H9 (cell line): ENCODE measurements around the gene ANKRD36B. TPM values are rescaled to one million over a fixed set of nuclear protein-coding genes. Genes with fewer than 3 reads are reported as not detected.
"Not testable (repeated sequence)": the region's sequence is repeated elsewhere in the genome, so short reads cannot be mapped to it uniquely, and the experiment has no call there.

Experiments used
- DNase-seq: peaks from one replicate; pipeline ENCODE4 v3.0.0-alpha.2; 2017
- H2AFZ ChIP-seq: one replicate; pipeline ENCODE4 v1.6.1; 2013; ENCODE audit warnings: mild to moderate bottlenecking, low read length, control low read depth, moderate library complexity
- H2AK5ac ChIP-seq: 2 replicates; pipeline ENCODE4 v1.6.1; 2013; ENCODE audit warnings: low read length, control low read depth, mixed read lengths; ENCODE audit not compliant: insufficient read length
- H2BK120ac ChIP-seq: one replicate; pipeline ENCODE4 v1.6.1; 2013; ENCODE audit warnings: low read depth, mild to moderate bottlenecking, low read length, control low read depth, inconsistent platforms; ENCODE audit not compliant: poor library complexity, severe bottlenecking
- H2BK12ac ChIP-seq: 2 replicates; pipeline ENCODE4 v1.6.1; 2013; ENCODE audit warnings: low read length, control low read depth, mixed read lengths, low read depth; ENCODE audit not compliant: insufficient read length
- H2BK15ac ChIP-seq: 2 replicates; pipeline ENCODE4 v1.6.1; 2013; ENCODE audit warnings: low read depth, low read length, control low read depth
- H2BK20ac ChIP-seq: one replicate; pipeline ENCODE4 v1.6.1; 2013; ENCODE audit warnings: low read depth, mild to moderate bottlenecking, low read length, control low read depth, inconsistent platforms; ENCODE audit not compliant: poor library complexity, severe bottlenecking
- H2BK5ac ChIP-seq: 2 replicates; pipeline ENCODE4 v1.6.1; 2013; ENCODE audit warnings: low read length, control low read depth, mixed read lengths; ENCODE audit not compliant: insufficient read length
- H3K14ac ChIP-seq: 2 replicates; pipeline ENCODE4 v1.6.1; 2013; ENCODE audit warnings: low read length, control low read depth; ENCODE audit not compliant: insufficient read depth
- H3K18ac ChIP-seq: 2 replicates; pipeline ENCODE4 v1.6.1; 2013; ENCODE audit warnings: low read depth, mild to moderate bottlenecking, mixed read lengths, low read length, control low read depth; ENCODE audit not compliant: insufficient read length
- H3K23ac ChIP-seq: 2 replicates; pipeline ENCODE4 v1.6.1; 2013; ENCODE audit warnings: low read length, control low read depth, mixed read lengths, low read depth; ENCODE audit not compliant: insufficient read length
- H3K23me2 ChIP-seq: 2 replicates; pipeline ENCODE4 v1.6.1; 2013; ENCODE audit warnings: low read depth, mild to moderate bottlenecking, mixed read lengths, low read length, control low read depth; ENCODE audit not compliant: insufficient read length, poor library complexity, severe bottlenecking
- H3K27ac ChIP-seq: 2 replicates; pipeline ENCODE4 v1.5.1; 2013; ENCODE audit warnings: low read length, control low read depth, mixed read lengths, low read depth; ENCODE audit not compliant: insufficient read length
- H3K27me3 ChIP-seq: 2 replicates; pipeline ENCODE4 v1.6.1; 2013; ENCODE audit warnings: low read length, control low read depth, inconsistent platforms; ENCODE audit not compliant: insufficient read depth
- H3K4ac ChIP-seq: 2 replicates; pipeline ENCODE4 v1.6.1; 2013; ENCODE audit warnings: low read depth, mild to moderate bottlenecking, control low read depth, inconsistent platforms, low read length, moderate library complexity
- H3K4me1 ChIP-seq: 2 replicates; pipeline ENCODE4 v1.6.1; 2013; ENCODE audit warnings: low read length, control low read depth, inconsistent platforms; ENCODE audit not compliant: insufficient read depth
- H3K4me2 ChIP-seq: 2 replicates; pipeline ENCODE4 v1.6.1; 2013; ENCODE audit warnings: low read length, control low read depth, mixed read lengths; ENCODE audit not compliant: insufficient read length, insufficient read depth
- H3K56ac ChIP-seq: 2 replicates; pipeline ENCODE4 v1.6.1; 2013; ENCODE audit warnings: low read depth, mild to moderate bottlenecking, mixed read lengths, low read length, control low read depth; ENCODE audit not compliant: insufficient read length
- H3K79me1 ChIP-seq: 2 replicates; pipeline ENCODE4 v1.6.1; 2013; ENCODE audit warnings: low read depth, mild to moderate bottlenecking, moderate library complexity, low read length, control low read depth, inconsistent platforms; ENCODE audit not compliant: insufficient read depth, poor library complexity, severe bottlenecking
- H3K79me2 ChIP-seq: 2 replicates; pipeline ENCODE4 v1.6.1; 2013; ENCODE audit warnings: low read length, control low read depth, inconsistent platforms; ENCODE audit not compliant: insufficient read depth
- H3K9ac ChIP-seq: 2 replicates; pipeline ENCODE4 v1.6.1; 2013; ENCODE audit warnings: low read length, control low read depth, mixed read lengths; ENCODE audit not compliant: insufficient read length; ENCODE audit errors: extremely low read depth
- H3K9me3 ChIP-seq: one replicate; pipeline ENCODE4 v1.6.1; 2013; ENCODE audit warnings: low read depth, low read length, inconsistent platforms; ENCODE audit not compliant: control insufficient read depth
- H3T11ph ChIP-seq: one replicate; pipeline ENCODE4 v1.6.1; 2013; ENCODE audit warnings: mild to moderate bottlenecking, low read length, control low read depth, inconsistent platforms
- H4K20me1 ChIP-seq: one replicate; pipeline ENCODE4 v1.6.1; 2013; ENCODE audit not compliant: control insufficient read depth, insufficient read length, insufficient read depth
- H4K5ac ChIP-seq: 2 replicates; pipeline ENCODE4 v1.6.1; 2013; ENCODE audit warnings: low read depth, mild to moderate bottlenecking, mixed read lengths, low read length, control low read depth; ENCODE audit not compliant: insufficient read length
- H4K8ac ChIP-seq: replicated peaks from 2 replicates; pipeline ENCODE4 v1.6.1; 2013; ENCODE audit warnings: low read length, control low read depth, mixed read lengths, low read depth; ENCODE audit not compliant: insufficient read length
- H4K91ac ChIP-seq: 2 replicates; pipeline ENCODE4 v1.6.1; 2013; ENCODE audit warnings: low read depth, mild to moderate bottlenecking, moderate library complexity, mixed read lengths, low read length, control low read depth; ENCODE audit not compliant: insufficient read length
- H3K27ac Mint-ChIP-seq, 3 experiments: 2 replicates in 2 of 3; 3 replicates in 1 of 3; pipeline ENCODE4 v1.8.0; 2020 to 2021; ENCODE audit warnings: mixed read lengths in 3 of 3, mild to moderate bottlenecking in 1 of 3, moderate library complexity in 1 of 3
- H3K27me3 Mint-ChIP-seq: 2 replicates; pipeline ENCODE4 v1.8.0; 2021; ENCODE audit warnings: low read depth, mild to moderate bottlenecking, moderate library complexity, mixed read lengths
- H3K36me3 Mint-ChIP-seq, 3 experiments: 2 replicates in 2 of 3; 3 replicates in 1 of 3; pipeline ENCODE4 v1.8.0; 2020 to 2021; ENCODE audit warnings: low read depth in 3 of 3, mixed read lengths in 3 of 3; ENCODE audit not compliant: insufficient read depth in 1 of 3
- H3K4me1 Mint-ChIP-seq, 2 experiments: 2 replicates each; pipeline ENCODE4 v1.8.0; 2020; ENCODE audit warnings: mixed read lengths in 2 of 2
- H3K4me3 Mint-ChIP-seq, 2 experiments: 2 replicates in 1 of 2; 3 replicates in 1 of 2; pipeline ENCODE4 v1.8.0; 2020 to 2021; ENCODE audit warnings: mild to moderate bottlenecking in 2 of 2, mixed read lengths in 2 of 2, moderate library complexity in 1 of 2
- H3K9me3 Mint-ChIP-seq, 2 experiments: 2 replicates in 1 of 2; 3 replicates in 1 of 2; pipeline ENCODE4 v1.8.0; 2020; ENCODE audit warnings: mild to moderate bottlenecking in 2 of 2, mixed read lengths in 2 of 2, moderate library complexity in 1 of 2
- WGBS: extraction: QIAGEN DNeasy Blood & Tissue Kit; methylation state at CpG from one replicate; pipeline ENCODE4 v1.1.7; 2013; ENCODE audit warnings: missing lambda C conversion rate, low lambda C conversion rate, mixed read lengths; ENCODE audit not compliant: insufficient read length; ENCODE audit errors: extremely low coverage; 5-methylcytosine and 5-hydroxymethylcytosine counted together
- total RNA-seq: library from RNA; stranded (reverse); gene quantifications from 2 replicates; pipeline ENCODE4 v1.2.1, GENCODE V29; 2021

ANKRD36B gene
- total RNA-seq, 1 experiment from 2014 or later: 7.6 TPM

DNA sequence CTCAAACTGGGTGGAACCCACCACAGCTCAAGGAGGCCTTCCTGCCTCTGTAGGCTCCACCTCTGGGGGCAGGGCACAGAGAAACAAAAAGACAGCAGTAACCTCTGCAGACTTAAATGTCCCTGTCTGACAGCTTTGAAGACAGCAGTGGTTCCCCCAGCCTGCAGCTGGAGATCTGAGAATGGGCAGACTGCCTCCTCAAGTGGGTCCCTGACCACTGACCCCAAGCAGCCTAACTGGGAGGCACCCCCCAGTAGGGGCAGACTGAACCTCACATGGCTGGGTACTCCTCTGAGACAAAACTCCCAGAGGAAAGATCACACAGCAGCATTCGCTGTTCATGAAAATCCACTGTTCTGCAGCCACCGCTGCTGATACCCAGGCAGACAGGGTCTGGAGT lies 63.8 kb downstream of the ANKRD36B start:
- WGBS: no CpG with 5 or more reads among the region's 2 CpGs
- not testable (repeated sequence) for H3K4me2 ChIP-seq, H3K27ac Mint-ChIP-seq

GRCh38 chr2:97523816-97524215 lies 65.9 kb downstream of the ANKRD36B start:
- not testable (repeated sequence) for H3K4me1 Mint-ChIP-seq, H4K5ac ChIP-seq, H3K79me2 ChIP-seq, H4K8ac ChIP-seq, H3K4ac ChIP-seq, DNase-seq, H2BK5ac ChIP-seq, H3K4me2 ChIP-seq, H4K20me1 ChIP-seq, H3K23ac ChIP-seq, H3K23me2 ChIP-seq, H3K27me3 ChIP-seq, H3K56ac ChIP-seq, H3K27me3 Mint-ChIP-seq, H4K91ac ChIP-seq, H2AK5ac ChIP-seq, H3K9ac ChIP-seq, H3K18ac ChIP-seq, H3K27ac Mint-ChIP-seq, H2BK120ac ChIP-seq, H3T11ph ChIP-seq, H3K79me1 ChIP-seq, H3K14ac ChIP-seq, H3K27ac ChIP-seq, H3K4me1 ChIP-seq, H3K4me3 Mint-ChIP-seq, H2BK12ac ChIP-seq, H2AFZ ChIP-seq, H2BK15ac ChIP-seq, H2BK20ac ChIP-seq
- peaks cover 11% of the 10 kb centered on the region for H3K9me3 ChIP-seq
- Mint-ChIP-seq H3K36me3 (peaks cover 24 to 40% (median 37%) of the 10 kb centered on the region in 3 experiments), H3K9me3 (peaks cover 29 to 32% of the 10 kb centered on the region in 2 experiments)
- WGBS: no CpG with 5 or more reads among the region's 1 CpG

More for the DNA sequence above, 63.8 kb downstream of the ANKRD36B start:
- not testable (repeated sequence) for DNase-seq, H3K27me3 Mint-ChIP-seq, H3K23me2 ChIP-seq, H2AFZ ChIP-seq, H3K56ac ChIP-seq, H2BK120ac ChIP-seq, H3K9ac ChIP-seq, H2BK15ac ChIP-seq, H2BK20ac ChIP-seq, H3K4me1 ChIP-seq, H3T11ph ChIP-seq, H3K4me3 Mint-ChIP-seq, H3K27me3 ChIP-seq, H4K8ac ChIP-seq, H2BK12ac ChIP-seq, H2BK5ac ChIP-seq, H3K79me2 ChIP-seq, H3K4ac ChIP-seq, H3K27ac ChIP-seq, H3K23ac ChIP-seq, H4K20me1 ChIP-seq, H3K4me1 Mint-ChIP-seq, H3K14ac ChIP-seq, H3K79me1 ChIP-seq, H2AK5ac ChIP-seq, H4K91ac ChIP-seq, H3K18ac ChIP-seq, H4K5ac ChIP-seq
- Mint-ChIP-seq H3K9me3 (peaks cover 34 to 35% of the 10 kb centered on the region in 2 experiments), H3K36me3 (peaks cover 31 to 47% (median 42%) of the 10 kb centered on the region in 3 experiments)
- H3K9me3 ChIP-seq: peaks cover 11% of the 10 kb centered on the region
